ENCODE measurements around the gene RAB32. TPM values are rescaled to one million over a fixed set of nuclear protein-coding genes. Genes with fewer than 3 reads are reported as not detected.

RAB32 gene
- total RNA-seq, 2 donors from 2014 or later: 34.5 to 42.4 TPM

- Histone ChIP-seq H3K4me1 (ENCODE audit: control insufficient read depth in 1 of 2, low read depth in 2 of 2) (no peaks in the 10 kb centered on the region), H3K36me3 (no peaks in the 10 kb centered on the region), H3K4me3 (no peak overlapping the region), H3K27ac (no peak overlapping the region), H3K9me3 (no peaks in the 10 kb centered on the region), H3K27me3 (replicated peaks; ENCODE audit: insufficient read depth) (no peaks in the 10 kb centered on the region)
- no peak for DNase-seq (ENCODE audit: low spot score)
- TF ChIP-seq CTCF (IDR thresholded peaks at IDR 0.05): no peak
- no peak for ATAC-seq (ENCODE audit: insufficient number of reproducible peaks, low FRiP score, low read depth)
Measured at GRCh38 chr6:146532702-146533101, 10.9 kb upstream of the RAB32 start.

- Histone ChIP-seq H3K4me1 (ENCODE audit: control insufficient read depth in 1 of 2, low read depth in 2 of 2) (peaks cover 16 to 31% of the 10 kb centered on the region in 2 donors), H3K27me3 (replicated peaks; ENCODE audit: insufficient read depth) (no peaks in the 10 kb centered on the region), H3K4me3 (peak overlapping the region; percentile 95), H3K36me3 (no peaks in the 10 kb centered on the region), H3K9me3 (no peaks in the 10 kb centered on the region), H3K27ac (peak overlapping the region; percentile 92 to 99)
- no peak for DNase-seq (ENCODE audit: low spot score)
- no peak for TF ChIP-seq CTCF (IDR thresholded peaks at IDR 0.05)
- ATAC-seq (ENCODE audit: insufficient number of reproducible peaks, low FRiP score, low read depth): no peak
Measured at GRCh38 chr6:146542881-146543210, 787 bp upstream of the RAB32 start.

- Histone ChIP-seq H3K27me3 (replicated peaks; ENCODE audit: insufficient read depth) (no peaks in the 10 kb centered on the region), H3K4me1 (ENCODE audit: control insufficient read depth in 1 of 2, low read depth in 2 of 2) (peaks cover 24 to 39% of the 10 kb centered on the region in 2 donors), H3K9me3 (no peaks in the 10 kb centered on the region), H3K36me3 (no peaks in the 10 kb centered on the region), H3K4me3 (peak overlapping the region; percentile 95), H3K27ac (peak overlapping the region; percentile 92 to 98)
- no peak for TF ChIP-seq CTCF (IDR thresholded peaks at IDR 0.05)
- ATAC-seq (ENCODE audit: insufficient number of reproducible peaks, low FRiP score, low read depth): peak; percentile 6
- DNase-seq (ENCODE audit: low spot score): peak; percentile 2
Measured at GRCh38 chr6:146543940-146544615, 445 bp downstream of the RAB32 start.

- peaks cover 24 to 39% of the 10 kb centered on the region in 2 donors for H3K4me1 ChIP-seq (ENCODE audit: control insufficient read depth in 1 of 2, low read depth in 2 of 2)
- H3K9me3 ChIP-seq: no peaks in the 10 kb centered on the region
- peak overlapping the region; percentile 95 for H3K4me3 ChIP-seq
- ATAC-seq (ENCODE audit: insufficient number of reproducible peaks, low FRiP score, low read depth) (no peak), DNase-seq (ENCODE audit: low spot score) (no peak)
- no peak for TF ChIP-seq CTCF (IDR thresholded peaks at IDR 0.05)
- no peaks in the 10 kb centered on the region for H3K27me3 ChIP-seq (replicated peaks; ENCODE audit: insufficient read depth)
- H3K36me3 ChIP-seq: peaks cover 3% of the 10 kb centered on the region
- peak overlapping the region; percentile 92 to 98 for H3K27ac ChIP-seq
Measured at GRCh38 chr6:146544616-146545182, 1.1 kb downstream of the RAB32 start.

GRCh38 chr6:146545581-146545980 lies 1.9 kb downstream of the RAB32 start:
- no peak for TF ChIP-seq CTCF (IDR thresholded peaks at IDR 0.05)
- peaks cover 24 to 39% of the 10 kb centered on the region in 2 donors for H3K4me1 ChIP-seq (ENCODE audit: control insufficient read depth in 1 of 2, low read depth in 2 of 2)
- no peaks in the 10 kb centered on the region for H3K9me3 ChIP-seq
- peak overlapping the region; percentile 92 to 98 for H3K27ac ChIP-seq
- H3K4me3 ChIP-seq: peak overlapping the region; percentile 95
- no peak for DNase-seq (ENCODE audit: low spot score)
- peaks cover 3% of the 10 kb centered on the region for H3K36me3 ChIP-seq
- no peaks in the 10 kb centered on the region for H3K27me3 ChIP-seq (replicated peaks; ENCODE audit: insufficient read depth)
- no peak for ATAC-seq (ENCODE audit: insufficient number of reproducible peaks, low FRiP score, low read depth)

Data from thoracic aorta (tissue), 2 donors.